Fibroblast of lung (primary cell): ENCODE data around the gene TANGO2.

ENCODE experiments used
- EZH2 ChIP-seq: IDR thresholded peaks from 2 replicates; pipeline ENCODE4 v1.5.1; 2012; ENCODE audit warnings: low read length, control low read depth, mild to moderate bottlenecking; ENCODE audit errors: missing control alignments
- TF ChIP-seq, protein P1 (sequence below), 2 donors: IDR thresholded peaks in 1 of 2; conservative IDR thresholded peaks in 1 of 2; 1 replicate in 1 of 2; 2 replicates in 1 of 2; pipeline ENCODE4 v1.5.1; 2011 to 2012; ENCODE audit warnings: low read length in 2 of 2, control low read depth in 1 of 2, inconsistent platforms in 1 of 2, low read depth in 1 of 2, mild to moderate bottlenecking in 1 of 2

- TF ChIP-seq, protein P1, sequence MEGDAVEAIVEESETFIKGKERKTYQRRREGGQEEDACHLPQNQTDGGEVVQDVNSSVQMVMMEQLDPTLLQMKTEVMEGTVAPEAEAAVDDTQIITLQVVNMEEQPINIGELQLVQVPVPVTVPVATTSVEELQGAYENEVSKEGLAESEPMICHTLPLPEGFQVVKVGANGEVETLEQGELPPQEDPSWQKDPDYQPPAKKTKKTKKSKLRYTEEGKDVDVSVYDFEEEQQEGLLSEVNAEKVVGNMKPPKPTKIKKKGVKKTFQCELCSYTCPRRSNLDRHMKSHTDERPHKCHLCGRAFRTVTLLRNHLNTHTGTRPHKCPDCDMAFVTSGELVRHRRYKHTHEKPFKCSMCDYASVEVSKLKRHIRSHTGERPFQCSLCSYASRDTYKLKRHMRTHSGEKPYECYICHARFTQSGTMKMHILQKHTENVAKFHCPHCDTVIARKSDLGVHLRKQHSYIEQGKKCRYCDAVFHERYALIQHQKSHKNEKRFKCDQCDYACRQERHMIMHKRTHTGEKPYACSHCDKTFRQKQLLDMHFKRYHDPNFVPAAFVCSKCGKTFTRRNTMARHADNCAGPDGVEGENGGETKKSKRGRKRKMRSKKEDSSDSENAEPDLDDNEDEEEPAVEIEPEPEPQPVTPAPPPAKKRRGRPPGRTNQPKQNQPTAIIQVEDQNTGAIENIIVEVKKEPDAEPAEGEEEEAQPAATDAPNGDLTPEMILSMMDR (conservative IDR thresholded peaks at IDR 0.05 in 1 of 2, IDR thresholded peaks at IDR 0.05 in 1 of 2; ENCODE audit: low read depth in 1 of 2, low read length in 2 of 2): no peak
- no peak for TF ChIP-seq EZH2
Measured at GRCh38 chr22:19977296-19978243, 43.3 kb upstream of the TANGO2 start.
